Neural cell (in vitro differentiated cells): ENCODE results near the gene CEMIP2. TPM values are rescaled to one million over a fixed set of nuclear protein-coding genes. Genes with fewer than 3 reads are reported as not detected.

Source experiments
- H2AFZ ChIP-seq: fragments of 200-600, 300-800 bp; sonication (generic), shearing (Covaris generic); 2 replicates; pipeline ENCODE4 v1.6.0; 2014; ENCODE audit warnings: low read depth, mild to moderate bottlenecking, antibody characterized with exemption, low read length, moderate library complexity
- H3F3A ChIP-seq: fragments of 200-600 bp; shearing (Covaris generic); 2 replicates; pipeline ENCODE4 v1.6.1; 2016; ENCODE audit warnings: mild to moderate bottlenecking, moderate library complexity, mixed read lengths, antibody characterized with exemption, low read length; ENCODE audit not compliant: insufficient read depth, poor library complexity, severe bottlenecking
- H3K27ac ChIP-seq: fragments of 200-600, 300-800 bp; sonication (generic), shearing (Covaris generic); 2 replicates; pipeline ENCODE4 v1.5.1; 2014; ENCODE audit warnings: mild to moderate bottlenecking, low read length, moderate library complexity
- H3K27me3 ChIP-seq: fragments of 300-800, 200-600 bp; sonication (generic), shearing (Covaris generic); 2 replicates; pipeline ENCODE4 v1.6.0; 2014; ENCODE audit warnings: mild to moderate bottlenecking, low read depth, low read length, moderate library complexity; ENCODE audit not compliant: insufficient read depth
- H3K36me3 ChIP-seq: fragments of 300-800, 200-600 bp; sonication (generic), shearing (Covaris generic); 2 replicates; pipeline ENCODE4 v1.5.1; 2014; ENCODE audit warnings: mild to moderate bottlenecking, antibody characterized with exemption, low read length, moderate library complexity; ENCODE audit not compliant: insufficient read depth
- H3K4me2 ChIP-seq: fragments of 300-800, 200-600 bp; sonication (generic), shearing (Covaris generic); 2 replicates; pipeline ENCODE4 v1.6.0; 2014; ENCODE audit warnings: mild to moderate bottlenecking, low read length
- H3K4me3 ChIP-seq: fragments of 300-800, 200-600 bp; sonication (generic), shearing (Covaris generic); 2 replicates; pipeline ENCODE4 v1.5.1; 2014; ENCODE audit warnings: mild to moderate bottlenecking, low read length, moderate library complexity
- H3K79me2 ChIP-seq: fragments of 200-600 bp; shearing (Covaris generic); replicated peaks from 2 replicates; pipeline ENCODE4 v1.6.0; 2014; ENCODE audit warnings: mild to moderate bottlenecking, low read length, moderate library complexity; ENCODE audit not compliant: insufficient read depth
- H3K9ac ChIP-seq: fragments of 300-800, 200-600 bp; sonication (generic), shearing (Covaris generic); 2 replicates; pipeline ENCODE4 v1.6.1; 2016; ENCODE audit warnings: mild to moderate bottlenecking, low read length, mixed read lengths
- H3K9me2 ChIP-seq: fragments of 200-600 bp; shearing (Covaris generic); 2 replicates; pipeline ENCODE4 v1.6.1; 2016; ENCODE audit warnings: mild to moderate bottlenecking, low read length, mixed read lengths; ENCODE audit not compliant: insufficient read depth
- H3K9me3 ChIP-seq: fragments of 200-600, 300-800 bp; sonication (generic), shearing (Covaris generic); 2 replicates; pipeline ENCODE4 v1.6.1; 2016; ENCODE audit warnings: mild to moderate bottlenecking, mixed run types, low read length, moderate library complexity, mixed read lengths
- H4K20me1 ChIP-seq: fragments of 200-600 bp; shearing (Covaris generic); 2 replicates; pipeline ENCODE4 v1.6.1; 2016; ENCODE audit warnings: mild to moderate bottlenecking, mixed run types; ENCODE audit not compliant: insufficient read depth
- CTCF ChIP-seq: fragments of 450-650 bp; IDR thresholded peaks from 2 replicates; pipeline ENCODE4 v1.5.1; 2014; ENCODE audit warnings: antibody characterized with exemption, mild to moderate bottlenecking, moderate library complexity; ENCODE audit not compliant: poor library complexity, severe bottlenecking
- EP300 ChIP-seq: fragments of 450-650 bp; conservative IDR thresholded peaks from 2 replicates; pipeline ENCODE4 v1.6.1; 2014; ENCODE audit warnings: antibody characterized with exemption, mild to moderate bottlenecking, moderate library complexity; ENCODE audit not compliant: poor library complexity, severe bottlenecking
- EZH2 ChIP-seq: fragments of 200-600, 300-800 bp; shearing (Covaris generic), sonication (generic); IDR thresholded peaks from 2 replicates; pipeline ENCODE4 v1.6.1; 2014; ENCODE audit warnings: antibody characterized with exemption, low read length, borderline replicate concordance, mild to moderate bottlenecking; ENCODE audit not compliant: insufficient read depth, poor library complexity, severe bottlenecking
- MXI1 ChIP-seq: fragments of 450-650 bp; conservative IDR thresholded peaks from 2 replicates; pipeline ENCODE4 v1.6.1; 2014; ENCODE audit warnings: antibody characterized with exemption, mild to moderate bottlenecking; ENCODE audit not compliant: poor library complexity, severe bottlenecking
- POLR2AphosphoS5 ChIP-seq: IDR thresholded peaks from 2 replicates; pipeline ENCODE4 v1.6.1; 2012
- RAD21 ChIP-seq: fragments of 450-650 bp; conservative IDR thresholded peaks from 2 replicates; pipeline ENCODE4 v1.6.1; 2014; ENCODE audit warnings: antibody characterized with exemption, mild to moderate bottlenecking, moderate library complexity
- REST ChIP-seq: IDR thresholded peaks from 2 replicates; pipeline ENCODE4 v1.6.1; 2012; ENCODE audit warnings: borderline replicate concordance
- SMC3 ChIP-seq: fragments of 450-650 bp; conservative IDR thresholded peaks from 2 replicates; pipeline ENCODE4 v1.6.1; 2014; ENCODE audit warnings: antibody characterized with exemption, mild to moderate bottlenecking, moderate library complexity; ENCODE audit not compliant: poor library complexity
- TAF1 ChIP-seq: IDR thresholded peaks from 2 replicates; pipeline ENCODE4 v1.6.1; 2012; ENCODE audit warnings: low read depth
- polyA plus RNA-seq: library from polyadenylated mRNA; depleted of rRNA; stranded (reverse); fragments of >200 nt; gene quantifications from 2 replicates; pipeline ENCODE4 v1.2.3, GENCODE V29; 2014

CEMIP2 gene
- polyA plus RNA-seq, 1 donor from 2014 or later, result 11.3 TPM

GRCh38 chr9:71737455-71737854 is 30.9 kb downstream of the CEMIP2 start:
- H3K9me2 ChIP-seq, result no peaks in the 10 kb centered on the region
- peaks cover 5% of the 10 kb centered on the region for H3K36me3 ChIP-seq
- no peak for TF ChIP-seq POLR2AphosphoS5
- TF ChIP-seq SMC3, result no peak
- no peak for TF ChIP-seq RAD21
- no peak for TF ChIP-seq REST
- no peak for TF ChIP-seq TAF1
- no peak for TF ChIP-seq MXI1
- TF ChIP-seq EZH2, result no peak
- TF ChIP-seq CTCF, result no peak
- TF ChIP-seq EP300, result no peak
- no peak overlapping the region for H3K4me3 ChIP-seq
- no peaks in the 10 kb centered on the region for H3K9me3 ChIP-seq
- no peak overlapping the region for H2AFZ ChIP-seq
- H3K9ac ChIP-seq, result no peak overlapping the region
- no peaks in the 10 kb centered on the region for H3K27me3 ChIP-seq
- H3K79me2 ChIP-seq, result peaks cover 8% of the 10 kb centered on the region
- H3K27ac ChIP-seq, result no peak overlapping the region
- no peak overlapping the region for H3K4me2 ChIP-seq
- no peaks in the 10 kb centered on the region for H4K20me1 ChIP-seq
- no peaks in the 10 kb centered on the region for H3F3A ChIP-seq

- H3K9ac ChIP-seq, result no peak overlapping the region
- H3K27ac ChIP-seq, result no peak overlapping the region
- H3F3A ChIP-seq, result no peaks in the 10 kb centered on the region
- H3K9me2 ChIP-seq, result no peaks in the 10 kb centered on the region
- H3K9me3 ChIP-seq, result no peaks in the 10 kb centered on the region
- no peak overlapping the region for H3K4me2 ChIP-seq
- no peaks in the 10 kb centered on the region for H4K20me1 ChIP-seq
- H3K36me3 ChIP-seq, result peaks cover 5% of the 10 kb centered on the region
- H3K27me3 ChIP-seq, result no peaks in the 10 kb centered on the region
- H3K79me2 ChIP-seq, result peaks cover 2% of the 10 kb centered on the region
- H3K4me3 ChIP-seq, result no peak overlapping the region
- TF ChIP-seq EP300 (no peak), TAF1 (no peak), CTCF (no peak), RAD21 (no peak), EZH2 (no peak), REST (no peak), SMC3 (no peak), POLR2AphosphoS5 (no peak), MXI1 (no peak)
- no peak overlapping the region for H2AFZ ChIP-seq
These were observed 32.1 kb downstream of the CEMIP2 start for GRCh38 chr9:71736236-71736635.
